Tracheal epithelial cell (primary cell): ENCODE measurements around the gene MRC1. TPM values are rescaled to one million over a fixed set of nuclear protein-coding genes. Genes with fewer than 3 reads are reported as not detected.

Experiments
- total RNA-seq: library from RNA; depleted of rRNA; stranded (reverse); fragments of >200 nt; gene quantifications from 2 replicates; pipeline ENCODE4 v1.2.1, GENCODE V29; 2014

MRC1 gene
- 0.21 and 0.24 TPM in 2 replicates for total RNA-seq

GRCh38 chr10:17808971-17809841, at the start of gene MRC1:
Gene MRC1, plus strand, starts transcription at chr10:17809348. Its CDS starts 118 bp downstream, at chr10:17809466.

GRCh38 chr10:17951868-17952371, 142.8 kb downstream of the MRC1 start, which contains the start of gene SLC39A12:
Gene SLC39A12, plus strand, starts transcription at chr10:17951918. Its CDS starts 1,359 bp downstream, at chr10:17953277.

Other genes with a start within 250 kb of the MRC1 start
- gene HACD1, start 192.0 kb upstream of the MRC1 start, total RNA-seq: 27.7 and 33.0 TPM in 2 replicates
- gene STAM, start 165.2 kb upstream of the MRC1 start, total RNA-seq: 24.1 and 28.9 TPM in 2 replicates
- gene TMEM236, start 57.1 kb upstream of the MRC1 start, total RNA-seq: not detected in 2 replicates
- not detected in 2 replicates for gene SLC39A12, start 142.6 kb downstream of the MRC1 start, total RNA-seq